AG08396 (cell line): ENCODE data around the gene KIF18A.
"Not testable (repeated sequence)": the region's sequence is repeated elsewhere in the genome, so short reads cannot be mapped to it uniquely, and the experiment has no call there.

Experiments used
- DNase-seq: peaks from one replicate; pipeline ENCODE4 v3.0.0; 2012; ENCODE audit warnings: low spot score, mixed read lengths

The KIF18A gene

DNA sequence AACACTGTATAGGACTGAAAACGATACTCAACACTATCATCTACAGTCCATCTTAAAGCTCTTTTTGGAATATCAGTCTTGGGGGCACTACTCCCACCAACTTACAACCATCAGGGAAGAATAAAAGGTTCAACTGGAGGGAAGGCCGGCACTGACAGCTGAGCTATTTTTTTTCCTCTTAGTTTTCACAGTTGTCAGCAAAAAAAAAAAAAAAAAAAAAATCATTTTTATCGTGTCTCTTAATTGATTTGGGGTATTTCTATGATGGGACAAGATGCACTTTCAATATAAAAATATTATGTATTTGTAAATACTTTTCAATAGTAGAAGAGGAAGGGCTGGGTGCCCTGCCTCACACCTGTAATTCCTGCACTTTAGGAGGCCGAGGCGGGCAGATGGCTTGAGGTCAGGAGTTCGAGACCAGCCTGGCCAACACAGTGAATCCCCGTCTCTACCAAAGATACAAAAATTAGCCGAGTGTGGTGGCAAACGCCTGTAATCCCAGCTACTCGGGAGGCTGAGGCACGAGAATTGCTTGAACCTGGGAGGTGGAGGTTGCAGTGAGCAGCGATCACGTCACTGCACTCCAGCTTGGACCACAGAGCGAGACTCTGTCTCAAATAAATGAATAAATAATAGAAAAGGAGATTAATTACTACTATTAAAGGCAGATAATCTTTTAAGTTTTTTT, 1.5 kb downstream of the KIF18A start:
- no peak for DNase-seq

DNA sequence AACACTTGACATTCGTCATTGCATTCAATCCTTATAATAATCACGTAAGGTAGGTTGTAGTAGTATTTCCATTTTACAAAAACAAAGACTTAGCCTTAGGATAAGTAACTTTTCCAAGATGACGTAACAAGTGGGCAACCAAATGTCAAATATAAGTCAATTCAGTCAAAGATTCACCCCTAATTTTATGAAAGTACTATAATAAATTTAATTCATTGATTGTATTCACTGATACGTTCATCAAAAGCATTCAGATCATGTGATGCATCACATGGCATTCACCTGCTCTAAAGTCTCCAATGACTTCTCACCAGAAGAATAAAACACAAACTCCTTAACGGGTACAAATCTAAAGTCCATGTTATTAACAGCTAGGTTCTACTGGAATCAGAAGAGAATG, 2.1 kb downstream of the KIF18A start:
- DNase-seq, result no peak

DNA sequence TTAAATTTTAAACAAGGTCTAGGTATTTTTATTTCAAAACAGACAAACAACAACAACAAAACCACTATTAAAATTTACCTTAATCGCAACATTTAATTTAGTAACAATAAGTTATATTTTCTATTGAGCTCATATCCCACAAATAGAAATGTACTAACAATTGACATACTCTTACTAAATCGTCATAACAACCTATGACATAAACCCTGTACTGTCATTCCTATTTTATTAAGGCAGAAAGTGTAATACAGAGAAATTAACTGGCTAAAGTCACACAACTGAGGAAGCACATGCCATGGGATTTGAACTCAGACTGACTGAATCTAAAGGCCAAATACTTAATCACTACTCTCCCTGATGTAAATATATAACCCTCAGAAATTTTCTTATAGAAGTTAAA, 3.0 kb downstream of the KIF18A start:
- DNase-seq, result no peak

DNA sequence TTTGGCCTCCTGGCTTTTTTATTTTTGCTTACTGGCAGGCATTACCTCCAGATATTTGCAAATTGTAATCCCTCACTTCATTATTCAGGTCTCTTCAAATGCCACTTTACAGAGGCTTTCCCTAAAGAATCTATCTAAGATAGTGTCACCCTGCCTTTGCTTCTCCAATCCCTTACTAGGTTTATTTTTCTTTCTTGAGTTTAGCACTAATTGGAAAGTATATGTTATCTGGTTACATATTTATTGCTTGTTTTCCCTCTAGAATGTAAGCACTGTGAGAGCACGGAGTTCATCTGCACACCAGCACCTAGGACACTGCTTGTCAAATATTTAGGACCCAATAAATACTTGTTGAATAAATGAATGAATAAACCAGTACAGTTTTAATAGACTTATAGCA, 3.5 kb downstream of the KIF18A start:
- DNase-seq, result no peak

DNA sequence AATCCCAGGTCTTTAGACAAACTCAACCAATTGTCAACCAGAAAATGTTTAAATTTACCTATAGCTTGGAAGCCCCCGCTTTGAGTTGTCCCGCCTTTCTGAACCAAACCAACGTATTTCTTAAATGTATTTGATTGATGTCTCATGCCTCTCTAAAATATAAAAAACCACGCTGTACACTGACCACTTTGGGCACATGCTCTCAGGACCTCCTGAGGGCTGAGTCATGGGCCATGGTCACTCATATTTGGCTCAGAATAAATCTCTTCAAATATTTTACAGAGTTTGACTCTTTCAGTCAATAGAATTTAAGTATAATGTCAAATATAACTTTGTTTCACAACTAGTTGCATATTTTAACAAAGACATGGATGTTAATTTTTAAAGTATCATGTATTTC, 5.7 kb downstream of the KIF18A start:
- not testable (repeated sequence) for DNase-seq

DNA sequence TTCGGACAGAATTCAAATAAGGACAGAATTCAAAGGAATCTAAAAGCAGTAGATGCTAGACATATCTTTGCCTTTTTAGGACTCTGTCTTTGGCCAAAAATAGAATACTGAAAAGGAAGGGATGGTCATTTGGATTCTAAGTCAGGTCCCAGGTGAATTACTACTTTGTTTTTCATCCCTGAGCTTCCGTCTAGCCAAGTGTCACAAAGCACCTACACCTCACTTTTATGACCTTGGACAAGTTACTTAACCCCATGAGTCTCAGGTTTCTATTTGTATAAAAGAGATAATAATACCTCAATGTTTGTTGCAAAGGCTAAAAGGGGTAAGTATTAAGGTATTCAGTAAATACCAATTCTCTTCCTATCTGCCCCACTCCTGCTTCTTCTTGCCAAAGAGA, 7.3 kb downstream of the KIF18A start:
- no peak for DNase-seq

DNA sequence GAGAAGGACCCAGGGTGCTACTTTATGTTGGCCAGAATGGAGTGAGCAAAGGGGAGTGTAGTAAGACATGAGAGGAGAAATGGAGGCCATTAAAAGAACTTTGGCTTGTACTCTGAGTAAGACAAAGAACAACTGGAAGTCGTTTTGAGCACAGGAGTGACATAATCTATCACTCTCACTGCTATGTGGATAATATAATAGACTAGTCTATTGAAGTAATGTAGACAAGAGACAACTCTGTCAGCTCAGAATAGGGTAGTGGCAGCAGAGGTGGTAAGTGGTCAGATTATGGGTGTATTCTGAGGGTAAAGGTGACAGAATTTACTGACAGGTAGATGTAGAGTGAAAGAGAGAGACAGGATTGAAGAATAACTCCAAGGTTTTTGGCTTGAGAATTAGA, 8.2 kb downstream of the KIF18A start:
- DNase-seq, result no peak

DNA sequence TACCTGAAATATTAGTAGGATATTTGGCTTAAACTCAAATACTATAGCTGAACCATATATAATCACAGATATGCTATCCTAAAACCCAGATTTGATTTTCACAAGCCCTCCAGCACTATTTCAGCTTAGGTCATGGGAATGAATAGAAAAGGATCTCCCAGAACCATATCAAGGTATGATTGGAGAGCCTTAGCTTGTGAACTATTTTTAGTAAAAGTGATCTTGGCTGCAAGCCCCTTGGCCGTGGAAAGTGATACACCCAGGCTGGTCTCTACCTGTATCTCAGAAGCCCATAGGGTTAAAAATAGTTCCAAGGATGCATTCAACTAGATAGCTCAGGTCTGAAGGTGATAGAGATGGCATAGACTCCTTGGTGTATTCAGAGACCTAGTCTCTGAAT, 9.7 kb downstream of the KIF18A start:
- DNase-seq, result no peak

DNA sequence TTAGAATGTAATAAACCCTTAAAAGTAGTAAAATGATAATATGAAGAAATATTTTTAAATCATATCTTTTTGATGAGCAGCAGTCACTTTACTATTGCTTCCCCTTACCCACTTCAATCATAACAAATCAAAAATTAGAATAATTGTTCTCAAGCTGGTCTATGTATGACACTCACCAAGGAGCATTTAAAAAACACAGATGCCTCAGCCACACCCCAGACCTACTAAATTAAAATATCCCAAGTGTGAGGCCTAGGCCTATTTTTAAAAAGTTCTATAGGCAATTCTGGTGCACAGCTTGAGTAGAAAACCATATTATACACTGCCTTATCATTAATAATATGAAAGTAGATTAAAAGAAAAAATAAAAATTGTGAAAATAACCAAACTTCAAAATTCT, 15.2 kb downstream of the KIF18A start:
- DNase-seq, result no peak

DNA sequence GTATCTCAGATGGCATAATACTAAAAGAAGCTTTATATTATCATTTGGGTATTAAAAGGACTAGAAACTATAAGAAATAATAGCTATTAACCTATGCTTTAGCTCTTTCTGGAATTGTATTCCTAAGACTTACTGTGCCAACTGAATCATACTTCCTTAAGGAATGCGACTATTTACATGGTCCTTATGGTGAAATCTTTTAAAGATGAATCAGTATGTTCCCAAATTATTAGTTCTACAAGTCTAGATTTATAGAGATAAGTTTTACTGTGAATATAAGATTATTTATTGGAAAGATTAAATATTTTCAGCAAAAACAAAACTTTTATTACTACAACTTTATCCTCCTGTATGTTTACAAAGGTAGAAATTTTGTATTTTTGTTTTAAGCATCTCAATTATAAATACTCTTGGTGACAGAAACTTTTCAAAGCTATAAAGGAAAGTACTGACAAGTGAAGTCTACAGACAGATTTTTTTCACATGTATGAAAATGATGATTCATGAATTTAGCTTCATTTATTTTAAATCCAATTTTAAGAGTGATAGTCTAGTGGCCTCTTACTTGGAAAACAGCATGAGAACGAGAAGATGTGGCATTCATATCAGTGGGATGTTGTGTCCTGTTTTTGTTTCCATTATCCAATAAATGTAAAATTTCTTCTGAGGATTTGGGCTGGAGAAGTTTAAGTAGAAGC, 17.8 kb downstream of the KIF18A start:
- no peak for DNase-seq

DNA sequence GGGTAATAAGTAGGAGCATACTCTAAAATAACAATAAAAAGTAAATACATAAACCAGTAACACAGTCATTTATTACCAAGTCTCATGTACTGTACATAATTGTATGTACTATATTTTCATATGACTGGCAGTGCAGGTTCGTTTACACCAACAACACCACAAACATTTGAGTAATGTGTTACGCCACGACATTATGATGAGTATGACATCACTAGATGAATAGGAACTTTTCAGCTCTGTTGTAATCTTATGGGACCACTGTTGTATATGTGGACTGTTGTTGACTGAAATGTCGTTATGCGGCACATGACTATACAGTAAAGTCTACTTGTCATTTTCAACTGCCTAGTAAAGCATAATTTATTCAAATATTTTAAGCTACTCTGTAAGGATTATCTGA, 18.6 kb downstream of the KIF18A start:
- no peak for DNase-seq

DNA sequence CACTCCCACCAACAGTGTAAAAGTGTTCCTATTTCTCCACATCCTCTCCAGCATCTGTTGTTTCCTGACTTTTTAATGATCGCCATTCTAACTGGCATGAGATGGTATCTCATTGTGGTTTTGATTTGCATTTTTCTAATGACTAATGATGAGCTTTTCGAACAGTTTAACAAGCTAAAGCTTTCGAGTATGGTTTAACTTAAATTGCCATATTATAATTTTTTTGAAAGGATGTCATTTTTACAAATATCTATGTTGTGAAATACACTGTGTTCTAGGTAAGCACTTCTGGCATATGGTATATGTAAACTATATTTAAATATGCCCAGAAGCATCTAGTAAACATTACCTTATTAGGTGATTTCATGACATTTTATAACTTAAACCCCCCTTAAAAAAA, 20.3 kb downstream of the KIF18A start:
- not testable (repeated sequence) for DNase-seq

DNA sequence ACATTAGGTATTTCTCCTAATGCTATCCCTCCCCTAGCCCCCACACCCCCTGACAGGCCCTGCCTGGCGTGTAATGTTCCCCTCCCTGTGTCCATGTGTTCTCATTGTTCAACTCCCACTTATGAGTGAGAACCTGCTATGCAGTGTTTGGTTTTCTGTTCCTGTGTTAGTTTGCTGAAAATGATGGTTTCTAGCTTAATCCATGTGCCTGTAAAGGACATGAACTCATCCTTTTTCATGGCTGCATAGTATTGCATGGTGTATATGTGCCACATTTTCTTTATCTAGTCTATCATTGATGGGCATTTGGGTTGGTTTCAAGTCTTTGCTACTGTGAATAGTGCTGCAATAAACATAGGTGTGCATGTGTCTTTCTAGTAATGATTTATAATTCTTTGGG, 20.8 kb downstream of the KIF18A start:
- DNase-seq, result not testable (repeated sequence)

DNA sequence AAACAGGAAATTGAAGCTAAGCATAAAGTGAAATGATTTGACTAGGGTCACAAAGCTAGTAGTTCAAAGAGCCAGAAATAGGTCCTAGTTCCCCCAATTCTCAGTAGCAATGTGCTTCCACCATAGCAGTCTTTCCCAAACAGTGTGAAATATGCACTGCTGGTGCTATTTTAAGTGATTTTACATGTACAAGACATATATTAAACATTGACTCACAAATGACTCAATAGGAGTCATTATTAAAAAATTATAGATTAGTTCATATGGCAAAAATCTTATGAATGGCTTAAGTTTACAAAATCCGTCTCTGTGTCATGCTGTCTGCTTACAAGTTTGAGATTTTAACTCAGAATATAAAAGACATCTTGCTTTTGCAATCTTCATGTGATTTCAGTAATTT, 21.4 kb downstream of the KIF18A start:
- peak; percentile 1 for DNase-seq

DNA sequence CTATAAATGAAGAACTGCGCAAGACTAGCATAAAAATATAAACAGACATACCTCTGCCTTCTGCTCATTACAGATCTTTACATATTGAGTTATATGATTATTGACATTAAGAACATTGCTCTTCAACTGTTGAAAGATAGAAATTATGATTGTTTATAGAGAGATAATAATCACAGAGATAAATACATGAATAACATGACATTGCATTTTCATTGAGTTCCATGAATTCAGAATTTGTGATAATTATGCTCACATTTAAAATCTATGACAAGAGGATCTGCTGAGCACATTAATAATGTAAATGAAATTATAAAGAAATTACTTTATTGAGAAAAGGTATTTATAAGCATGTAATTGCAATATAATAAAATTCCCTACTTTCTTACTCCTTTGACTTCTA, 24.8 kb downstream of the KIF18A start:
- no peak for DNase-seq

DNA sequence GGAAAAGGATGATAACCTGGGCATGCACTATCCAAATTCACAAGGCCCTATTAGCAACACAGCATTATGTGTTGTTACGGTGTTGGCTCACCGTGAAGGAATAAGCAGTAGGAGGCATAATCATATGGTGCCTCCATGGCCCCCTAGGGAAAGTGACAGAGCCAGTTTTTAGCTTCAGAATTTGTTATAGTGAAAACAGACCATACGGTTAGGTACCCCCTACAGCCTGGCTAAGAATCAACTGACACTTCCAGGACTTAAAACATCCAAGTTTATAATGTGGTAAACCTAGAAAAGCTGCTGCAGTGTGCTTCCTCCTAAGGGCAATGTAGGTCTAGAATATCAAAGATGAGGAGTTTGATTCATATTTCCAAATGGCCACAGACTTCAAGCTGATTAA, 30.4 kb downstream of the KIF18A start:
- no peak for DNase-seq

DNA sequence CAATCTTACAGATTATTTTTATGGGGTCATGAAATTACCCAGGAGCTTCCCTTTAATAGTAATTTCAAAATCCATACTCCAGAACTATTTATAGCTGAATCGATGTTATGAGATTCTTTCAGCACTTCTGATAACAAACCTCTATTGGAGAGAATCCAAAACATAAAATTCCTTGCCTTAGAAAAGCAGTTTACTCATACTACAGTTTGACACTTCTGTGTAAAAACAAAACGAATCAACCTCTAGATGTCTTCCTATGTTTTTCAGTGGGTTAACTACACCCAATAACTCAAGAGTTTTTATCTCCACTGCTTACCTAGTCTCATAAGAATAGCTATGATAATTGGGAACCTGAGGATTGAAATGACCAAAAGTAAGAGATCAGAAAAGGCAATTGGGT, 35.6 kb downstream of the KIF18A start:
- no peak for DNase-seq

DNA sequence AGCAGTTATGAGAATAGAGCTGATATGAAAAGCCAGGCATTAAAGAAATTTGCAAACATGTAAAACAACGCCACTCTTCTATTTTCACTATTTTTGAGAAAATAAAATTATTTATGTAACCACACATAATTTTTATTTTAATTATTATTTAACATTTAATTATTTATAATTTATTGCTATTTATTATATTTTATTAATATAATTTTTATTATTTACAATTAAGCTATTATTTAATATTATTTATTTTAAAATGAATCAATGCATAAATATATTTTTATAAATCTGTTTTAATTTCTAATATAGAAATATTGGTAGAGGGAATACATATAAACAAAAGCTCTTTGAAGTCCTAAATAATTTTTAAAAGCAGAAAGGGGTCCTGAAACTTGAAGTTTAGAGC, 36.7 kb downstream of the KIF18A start:
- no peak for DNase-seq

DNA sequence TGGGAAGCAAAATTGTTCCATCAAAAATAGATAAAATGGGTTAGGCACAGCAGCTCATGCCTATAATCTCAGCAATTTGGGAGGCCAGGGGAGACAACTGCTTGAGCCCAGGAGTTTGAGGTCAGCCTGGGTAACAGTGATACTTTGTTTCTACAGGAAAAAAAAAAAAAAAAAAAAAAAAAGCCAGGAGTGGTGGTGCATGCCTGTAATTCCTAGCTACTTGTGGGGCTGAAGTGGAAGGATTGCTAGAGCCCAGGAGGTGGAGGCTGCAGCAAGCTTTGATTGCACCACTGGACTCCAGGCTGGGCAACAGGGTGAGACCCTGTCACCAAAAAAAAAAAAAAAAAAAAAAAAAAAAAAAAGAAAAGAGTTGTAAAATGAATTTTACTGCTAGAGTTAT, 49.6 kb downstream of the KIF18A start:
- no peak for DNase-seq

DNA sequence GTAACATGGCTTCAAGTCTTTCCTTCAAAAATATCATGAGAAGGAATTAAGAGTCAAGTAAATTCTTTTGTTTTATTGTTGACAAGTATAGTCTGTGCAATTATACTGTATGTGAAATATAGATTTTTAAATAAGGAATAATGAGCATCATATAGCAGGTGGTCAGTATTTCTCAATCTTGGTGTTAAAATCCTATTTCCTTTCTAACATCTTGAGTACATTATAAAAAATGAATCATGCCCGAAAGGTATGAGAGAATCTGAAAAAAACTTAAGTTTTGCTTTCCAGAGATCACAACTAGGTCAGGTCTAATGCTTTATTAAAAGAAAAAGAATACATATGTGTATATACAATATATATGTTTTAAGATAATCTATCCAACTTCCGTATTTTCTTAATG, 53.1 kb downstream of the KIF18A start:
- DNase-seq, result no peak

DNA sequence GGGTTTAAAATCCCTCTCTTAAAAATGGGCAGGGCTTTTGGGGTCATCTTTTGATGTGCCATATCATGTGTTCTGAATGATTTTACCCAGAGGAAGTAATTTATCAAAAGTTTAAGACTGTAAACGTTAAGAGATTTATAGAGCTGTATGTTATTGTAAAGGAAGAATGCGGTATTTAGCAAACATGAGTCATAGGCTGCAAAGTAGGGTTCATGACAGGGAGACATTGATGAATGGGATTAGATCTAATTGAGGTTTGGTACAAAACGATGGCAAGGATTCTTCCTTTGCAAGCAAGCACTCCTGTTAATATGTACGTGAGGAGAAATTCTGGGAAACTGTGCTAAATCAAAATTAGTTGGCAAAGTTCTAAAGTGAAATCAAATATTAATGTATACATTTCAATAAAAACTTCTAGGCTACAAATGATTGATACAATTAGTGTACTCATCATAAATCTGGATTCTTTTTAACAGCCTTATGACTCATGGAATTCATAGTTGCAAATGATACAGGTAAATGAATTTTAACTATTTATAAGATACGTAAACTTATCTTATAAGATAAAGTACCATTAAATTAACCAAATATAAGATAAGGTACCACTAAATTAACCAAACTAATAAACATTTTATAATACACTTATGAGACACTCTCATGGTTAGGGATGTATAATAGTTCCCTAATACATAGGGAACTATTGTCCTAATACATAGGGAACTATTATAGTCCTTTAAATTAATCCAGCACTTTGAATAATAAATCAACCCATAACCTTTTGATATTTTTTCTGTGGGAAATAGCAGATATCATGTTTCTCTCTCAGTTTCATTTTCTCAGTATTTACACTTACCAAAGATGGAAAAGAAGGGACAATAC, 58.4 kb downstream of the KIF18A start:
- DNase-seq, result no peak

DNA sequence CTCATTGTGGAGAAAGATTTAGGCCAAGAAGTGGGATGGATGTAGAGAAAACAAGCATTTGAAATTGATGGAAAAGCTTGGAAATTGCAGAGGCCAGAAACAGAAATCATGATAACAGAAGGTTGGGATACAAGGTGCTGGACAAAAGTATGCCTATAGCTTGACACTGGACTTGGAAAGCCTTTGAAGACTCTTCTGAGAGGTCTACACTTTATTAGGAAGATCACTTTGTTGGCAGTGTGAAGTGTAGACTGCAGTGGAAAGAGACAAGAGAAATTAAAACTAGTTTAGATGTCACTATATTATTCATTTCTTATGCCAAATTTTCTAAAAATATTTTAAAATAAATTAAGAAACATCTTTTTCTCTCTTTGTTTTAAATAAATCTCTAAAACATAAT, 59.1 kb downstream of the KIF18A start:
- no peak for DNase-seq
